ENCODE results near the gene SP100.
A peak's percentile ranks its signal among the peaks of the same experiment; 100 is the strongest.
"Not testable (repeated sequence)": the region's sequence is repeated elsewhere in the genome, so short reads cannot be mapped to it uniquely, and the experiment has no call there.

SP100 gene

DNA sequence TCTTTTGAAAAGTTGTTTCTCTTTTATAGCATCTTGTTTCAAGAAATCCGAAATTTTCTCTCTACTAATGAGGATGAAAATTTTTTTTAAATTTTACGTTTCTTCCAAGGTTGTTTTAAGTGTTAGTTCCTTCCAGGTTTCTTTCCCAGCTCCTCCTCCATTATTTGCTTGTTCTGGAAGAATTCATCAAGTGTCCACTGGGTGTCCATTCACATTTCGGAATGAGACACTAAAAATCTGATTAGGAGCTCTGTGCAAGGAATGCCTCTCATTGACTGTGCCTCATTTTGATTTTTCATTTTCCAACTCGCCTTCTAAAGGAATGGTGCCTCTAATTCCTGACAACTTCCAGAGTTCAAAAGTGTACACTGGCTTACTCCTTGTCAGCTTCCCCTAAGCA is 6.1 kb downstream of the SP100 start:
- no peak for DNase-seq

DNA sequence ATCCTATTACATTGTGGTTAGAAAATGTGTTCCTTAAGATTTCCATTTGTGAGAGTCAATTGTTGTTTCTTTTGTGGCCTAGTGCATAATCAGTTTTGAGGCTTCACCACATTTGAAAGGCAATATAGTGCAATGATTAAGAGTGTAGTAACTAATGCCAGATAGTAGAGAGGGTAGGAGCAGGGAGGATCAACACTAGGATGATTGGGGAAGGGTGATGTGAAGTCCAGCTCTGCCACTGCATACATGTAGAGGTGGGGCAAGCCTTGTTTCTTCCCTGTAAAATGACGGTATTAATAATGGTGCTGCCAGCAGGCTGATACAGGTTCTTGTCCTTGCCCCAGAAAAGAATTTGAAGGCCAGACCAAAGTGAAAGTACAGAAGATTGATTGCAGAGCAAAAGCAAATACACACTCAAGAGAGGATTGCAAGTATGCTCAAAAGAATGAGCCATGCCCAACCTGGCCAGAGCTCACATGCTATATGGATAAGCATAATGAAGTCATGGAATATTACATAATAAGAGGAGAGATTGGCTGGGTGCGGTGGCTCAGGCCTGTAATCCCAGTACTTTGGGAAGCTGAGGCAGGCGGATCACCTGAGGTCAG is 8.0 kb downstream of the SP100 start:
- no peak for DNase-seq

GRCh38 chr2:230425377-230425776 is 9.4 kb downstream of the SP100 start:
- no peak for DNase-seq

DNA sequence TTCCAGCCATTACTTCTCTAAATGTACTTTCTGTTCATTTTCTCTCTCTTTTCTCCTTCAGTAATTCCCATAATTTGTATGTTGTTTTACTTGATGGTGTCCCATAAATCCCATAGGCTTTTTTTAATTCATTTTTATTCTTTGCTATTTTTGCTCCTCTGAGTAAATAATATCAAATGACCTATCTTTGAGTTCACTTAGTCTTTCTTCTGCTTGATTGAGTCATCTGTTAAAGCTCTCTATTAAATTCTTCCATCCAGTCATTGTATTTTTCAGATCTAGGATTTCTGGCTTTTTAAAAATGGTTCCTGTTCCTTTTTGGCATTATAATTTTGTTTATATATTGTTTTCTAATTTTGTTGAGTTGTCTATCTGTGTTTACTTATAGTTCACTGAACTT is 13.5 kb downstream of the SP100 start:
- no peak for DNase-seq

DNA sequence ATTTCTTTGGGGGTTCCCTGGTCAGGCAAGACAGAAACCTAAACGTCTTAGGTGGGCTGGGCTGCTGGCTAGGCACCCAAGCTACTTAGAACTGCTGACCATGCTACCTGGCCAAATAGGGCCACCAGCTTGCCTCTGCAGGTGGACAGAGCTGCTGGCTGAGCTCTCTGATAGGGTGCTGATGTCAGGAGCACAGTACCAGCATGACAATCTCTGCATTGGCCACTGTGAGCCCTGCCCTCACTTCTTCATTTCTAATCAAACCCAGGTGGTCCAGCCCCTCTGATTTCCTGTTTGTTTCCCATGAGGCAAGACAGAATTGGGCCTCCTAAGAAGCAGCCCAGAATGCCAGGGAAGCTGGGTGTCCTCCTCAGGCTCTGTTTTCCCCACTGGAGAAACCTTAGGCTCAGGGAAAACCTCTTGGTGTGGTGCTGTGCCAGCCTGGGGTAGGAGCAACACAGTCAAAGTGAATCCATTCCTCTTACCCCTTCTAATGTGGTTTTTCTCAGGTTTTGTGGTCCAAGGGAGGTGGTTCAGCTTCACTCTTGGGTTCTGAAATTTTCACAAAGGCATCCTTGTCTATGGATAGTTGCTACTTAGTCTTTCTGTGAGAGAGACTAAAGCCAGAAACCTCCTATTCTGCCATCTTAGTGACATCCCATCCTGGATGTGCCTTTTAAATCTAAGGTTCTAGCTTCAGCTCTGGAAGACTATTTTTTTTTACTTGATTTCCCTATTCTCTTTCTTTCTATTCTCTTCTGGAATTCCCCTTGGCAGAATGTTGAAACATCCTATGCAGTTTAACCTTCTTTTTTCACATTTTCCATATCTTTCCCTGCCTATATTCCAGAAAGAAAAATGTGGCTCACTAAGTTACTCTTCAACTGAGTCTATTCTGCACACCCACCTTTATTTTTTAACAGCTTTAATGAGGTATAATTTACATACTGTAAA is 15.2 kb downstream of the SP100 start:
- DNase-seq, result no peak

- no peak for DNase-seq
These were observed 18.8 kb downstream of the SP100 start for GRCh38 chr2:230434677-230435324.

DNA sequence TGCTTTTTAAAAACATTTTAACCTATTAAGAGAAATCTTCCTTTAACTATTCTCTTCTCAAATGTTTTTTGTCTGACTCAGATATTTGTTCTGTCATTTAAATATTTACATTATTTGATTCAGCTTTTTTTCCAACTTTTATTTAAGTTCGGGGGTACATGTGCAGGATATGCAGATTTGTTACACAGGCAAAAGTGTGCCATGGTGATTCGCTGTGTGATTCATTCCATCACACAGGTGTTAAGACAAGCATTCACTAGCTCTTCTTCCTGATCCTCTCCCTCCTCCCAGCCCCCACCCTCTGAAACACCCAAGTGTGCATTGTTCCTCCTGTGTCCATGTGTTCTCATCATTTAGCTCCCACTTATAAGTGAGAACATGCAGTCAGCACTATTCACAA is 19.4 kb downstream of the SP100 start:
- no peak for DNase-seq

- DNase-seq, result not testable (repeated sequence)
These were observed 23.1 kb downstream of the SP100 start for GRCh38 chr2:230439121-230439520.

DNA sequence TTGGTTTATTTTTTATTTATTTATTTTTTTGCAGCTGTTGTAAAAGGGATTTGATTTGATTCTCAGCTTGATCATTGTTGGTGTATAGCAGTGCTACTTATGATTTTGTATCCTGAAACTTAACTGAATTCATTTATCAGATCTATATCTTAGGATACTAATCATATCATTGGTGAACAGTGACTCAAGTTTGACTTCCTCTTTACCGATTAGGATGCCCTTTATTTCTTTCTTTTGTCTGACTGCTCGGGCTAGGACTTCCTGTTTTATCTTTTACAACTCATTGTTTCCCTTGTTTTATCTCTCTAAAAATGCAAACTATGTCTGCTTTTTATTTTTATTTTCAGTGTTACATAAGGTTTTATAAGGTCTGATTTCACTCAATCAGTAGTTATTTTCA is 23.6 kb downstream of the SP100 start:
- no peak for DNase-seq

- no peak for DNase-seq
These were observed 25.4 kb downstream of the SP100 start for GRCh38 chr2:230441227-230441897.

- DNase-seq, result peak; percentile 81
These were observed 27.5 kb downstream of the SP100 start for GRCh38 chr2:230443541-230443940.

DNA sequence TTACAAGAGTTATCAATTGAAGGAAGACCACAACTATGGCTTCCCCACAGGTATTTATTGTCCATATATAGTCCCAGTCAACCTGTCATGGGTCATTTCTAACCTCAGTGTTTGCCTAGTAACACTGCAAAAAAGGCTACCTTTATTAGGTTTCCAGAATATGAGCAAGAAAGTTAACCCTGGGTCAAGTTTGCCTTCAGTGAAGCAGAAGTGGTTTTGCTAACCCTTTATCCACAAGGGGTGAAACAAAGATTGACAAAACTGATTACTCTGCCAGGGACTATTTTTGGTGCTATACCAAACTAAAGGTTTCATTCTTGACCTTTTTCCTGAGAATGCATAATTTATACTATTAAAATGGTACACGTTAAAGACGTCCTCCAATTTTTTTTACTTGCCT is 28.8 kb downstream of the SP100 start:
- DNase-seq, result no peak

- no peak for DNase-seq
These were observed 31.0 kb downstream of the SP100 start for GRCh38 chr2:230447036-230447435.

GRCh38 chr2:230447455-230448451 is 31.8 kb downstream of the SP100 start:
- no peak for DNase-seq

GRCh38 chr2:230449901-230450467 is 34.0 kb downstream of the SP100 start:
- no peak for DNase-seq

GRCh38 chr2:230453006-230453405 is 37.0 kb downstream of the SP100 start:
- no peak for DNase-seq

DNA sequence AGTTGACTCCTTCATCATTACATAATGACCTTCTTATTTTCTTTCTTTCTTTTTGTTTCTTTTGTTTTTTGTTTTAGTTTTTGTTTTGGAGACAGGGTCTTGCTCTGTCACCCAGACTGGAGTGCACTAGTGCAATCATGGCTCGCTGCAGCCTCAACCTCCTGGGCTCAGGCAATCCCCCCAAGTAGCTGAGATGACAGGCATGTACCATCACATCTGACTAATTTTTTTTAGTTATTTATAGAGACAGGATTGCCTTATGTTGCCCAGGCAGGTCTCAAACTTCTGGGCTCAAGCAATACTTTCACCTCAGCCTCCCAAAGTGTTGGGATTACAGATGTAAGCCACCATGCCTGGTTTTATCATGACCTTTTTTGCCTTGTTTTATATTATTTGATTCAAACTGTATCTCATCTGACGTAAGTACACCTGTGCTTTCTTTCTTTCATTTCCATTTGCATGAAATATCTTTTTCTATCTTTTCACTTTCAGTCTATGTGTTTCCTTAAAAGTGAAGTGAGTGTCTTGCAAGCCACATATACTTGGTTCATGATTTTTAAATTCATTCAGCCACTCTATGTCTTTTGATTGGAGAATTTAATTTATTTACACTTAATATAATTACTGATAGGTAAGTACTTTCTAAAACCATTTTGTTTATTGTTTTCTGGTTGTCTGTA is 39.1 kb downstream of the SP100 start:
- DNase-seq, result no peak

- no peak for DNase-seq
These were observed 41.2 kb downstream of the SP100 start for GRCh38 chr2:230457073-230457768.

DNA sequence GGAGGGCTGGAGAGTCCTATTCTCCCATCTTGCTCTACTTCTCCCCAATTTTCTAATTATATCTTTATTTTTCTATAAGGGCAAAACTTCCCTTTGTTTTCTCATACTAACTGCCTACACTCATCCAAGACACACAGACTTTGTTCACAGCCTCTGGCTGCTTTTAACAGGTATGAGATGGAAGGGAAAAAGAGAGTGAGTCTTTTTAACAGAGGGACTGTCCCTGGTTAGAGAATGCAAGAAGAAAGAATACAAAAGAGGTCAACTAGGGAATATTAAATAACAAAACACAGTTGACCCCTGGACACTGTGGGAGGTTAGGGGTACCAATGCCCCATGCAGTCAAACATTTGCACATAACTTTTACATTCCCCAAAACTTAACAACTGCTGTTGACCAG is 41.8 kb downstream of the SP100 start:
- no peak for DNase-seq

- no peak for DNase-seq
These were observed 43.2 kb downstream of the SP100 start for GRCh38 chr2:230459216-230459615.

Data from EL (cell line).